Loucy (cell line): ENCODE data around the gene LHPP.

Experiments
- H2AFZ ChIP-seq: fragments of 200-600 bp; sonication (generic); 2 replicates; pipeline ENCODE4 v1.6.0; 2016; ENCODE audit warnings: antibody characterized with exemption, mild to moderate bottlenecking, low read length, moderate library complexity
- H3F3A ChIP-seq: fragments of 200-600 bp; 2 replicates; pipeline ENCODE4 v1.6.0; 2016; ENCODE audit warnings: antibody characterized with exemption, low read depth, mild to moderate bottlenecking
- H3K27me3 ChIP-seq: fragments of 200-600 bp; sonication (generic); 2 replicates; pipeline ENCODE4 v1.6.1; 2014; ENCODE audit warnings: low read length, mild to moderate bottlenecking; ENCODE audit not compliant: insufficient read depth, poor library complexity, severe bottlenecking
- H3K36me3 ChIP-seq: fragments of 200-600 bp; sonication (generic); 2 replicates; pipeline ENCODE4 v1.6.1; 2016; ENCODE audit warnings: low read length; ENCODE audit not compliant: insufficient read depth
- H3K4me1 ChIP-seq: fragments of 200-600 bp; sonication (generic); 2 replicates; pipeline ENCODE4 v1.5.1; 2014; ENCODE audit warnings: low read length, mild to moderate bottlenecking; ENCODE audit not compliant: insufficient read depth, poor library complexity, severe bottlenecking
- H3K4me2 ChIP-seq: fragments of 200-600 bp; sonication (generic); 2 replicates; pipeline ENCODE4 v1.6.0; 2014; ENCODE audit warnings: antibody characterized with exemption, low read length, low read depth, mild to moderate bottlenecking; ENCODE audit not compliant: poor library complexity, severe bottlenecking
- H3K4me3 ChIP-seq: fragments of 200-600 bp; sonication (generic); 2 replicates; pipeline ENCODE4 v1.5.1; 2014; ENCODE audit warnings: low read length, mild to moderate bottlenecking, mixed read lengths; ENCODE audit not compliant: poor library complexity, severe bottlenecking
- H3K79me2 ChIP-seq: fragments of 200-600 bp; sonication (generic); 2 replicates; pipeline ENCODE4 v1.6.1; 2014; ENCODE audit warnings: low read length; ENCODE audit not compliant: insufficient read depth
- H3K9ac ChIP-seq: fragments of 200-600 bp; sonication (generic); 2 replicates; pipeline ENCODE4 v1.6.0; 2014; ENCODE audit warnings: mild to moderate bottlenecking, low read depth, low read length, moderate library complexity; ENCODE audit not compliant: poor library complexity, severe bottlenecking
- H3K9me2 ChIP-seq: fragments of 200-600 bp; sonication (generic); replicated peaks from 2 replicates; pipeline ENCODE4 v1.6.1; 2016; ENCODE audit warnings: low read depth, low read length, mixed read lengths
- H3K9me3 ChIP-seq: fragments of 200-600 bp; sonication (generic); 2 replicates; pipeline ENCODE4 v1.6.1; 2014; ENCODE audit warnings: mild to moderate bottlenecking, antibody characterized with exemption, low read length, low read depth; ENCODE audit not compliant: insufficient read depth
- H4K20me1 ChIP-seq: fragments of 200-600 bp; sonication (generic); 2 replicates; pipeline ENCODE4 v1.6.0; 2014; ENCODE audit warnings: antibody characterized with exemption, low read length, mild to moderate bottlenecking; ENCODE audit not compliant: insufficient read depth, poor library complexity, severe bottlenecking
- EZH2phosphoT487 ChIP-seq: fragments of 200-600 bp; IDR thresholded peaks from 2 replicates; pipeline ENCODE4 v1.6.1; 2018; ENCODE audit warnings: antibody characterized with exemption, mild to moderate bottlenecking, moderate library complexity, borderline replicate concordance
- TF ChIP-seq, protein P1 (sequence below): fragments of 200-600 bp; sonication (generic); conservative IDR thresholded peaks from 2 replicates; pipeline ENCODE4 v1.5.1; 2014; ENCODE audit warnings: mild to moderate bottlenecking, antibody characterized with exemption, low read length

The LHPP gene

DNA sequence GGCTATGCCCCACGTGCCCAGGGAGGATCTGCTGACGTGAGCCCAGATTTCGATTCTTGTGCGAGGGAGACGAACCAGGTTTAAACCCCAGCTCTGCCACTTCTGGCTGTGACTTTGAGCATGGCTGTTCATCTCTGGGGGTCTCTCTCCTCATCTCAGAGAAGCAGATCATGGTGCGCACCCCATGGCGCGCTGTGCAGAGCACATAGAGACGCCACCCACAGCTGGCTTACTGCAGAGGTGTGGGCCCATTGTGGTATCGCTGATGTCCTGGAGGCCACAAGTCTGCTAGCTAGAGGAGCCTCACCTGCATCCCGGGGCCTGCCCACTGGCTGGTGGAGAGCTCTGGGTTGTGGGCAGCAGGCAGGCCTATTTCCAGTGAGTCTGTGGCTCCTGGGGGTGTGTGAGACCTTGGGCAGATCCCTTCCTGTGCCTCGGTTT is 140.5 kb downstream of the LHPP start:
- Histone ChIP-seq H3F3A (no peaks in the 10 kb centered on the region), H3K79me2 (no peaks in the 10 kb centered on the region), H3K4me3 (no peak overlapping the region), H3K27me3 (no peaks in the 10 kb centered on the region), H3K36me3 (no peaks in the 10 kb centered on the region), H3K4me2 (no peak overlapping the region), H4K20me1 (no peaks in the 10 kb centered on the region), H2AFZ (no peak overlapping the region), H3K9ac (no peak overlapping the region), H3K4me1 (no peaks in the 10 kb centered on the region), H3K9me2 (no peaks in the 10 kb centered on the region), H3K9me3 (no peaks in the 10 kb centered on the region)
- TF ChIP-seq, protein P1, sequence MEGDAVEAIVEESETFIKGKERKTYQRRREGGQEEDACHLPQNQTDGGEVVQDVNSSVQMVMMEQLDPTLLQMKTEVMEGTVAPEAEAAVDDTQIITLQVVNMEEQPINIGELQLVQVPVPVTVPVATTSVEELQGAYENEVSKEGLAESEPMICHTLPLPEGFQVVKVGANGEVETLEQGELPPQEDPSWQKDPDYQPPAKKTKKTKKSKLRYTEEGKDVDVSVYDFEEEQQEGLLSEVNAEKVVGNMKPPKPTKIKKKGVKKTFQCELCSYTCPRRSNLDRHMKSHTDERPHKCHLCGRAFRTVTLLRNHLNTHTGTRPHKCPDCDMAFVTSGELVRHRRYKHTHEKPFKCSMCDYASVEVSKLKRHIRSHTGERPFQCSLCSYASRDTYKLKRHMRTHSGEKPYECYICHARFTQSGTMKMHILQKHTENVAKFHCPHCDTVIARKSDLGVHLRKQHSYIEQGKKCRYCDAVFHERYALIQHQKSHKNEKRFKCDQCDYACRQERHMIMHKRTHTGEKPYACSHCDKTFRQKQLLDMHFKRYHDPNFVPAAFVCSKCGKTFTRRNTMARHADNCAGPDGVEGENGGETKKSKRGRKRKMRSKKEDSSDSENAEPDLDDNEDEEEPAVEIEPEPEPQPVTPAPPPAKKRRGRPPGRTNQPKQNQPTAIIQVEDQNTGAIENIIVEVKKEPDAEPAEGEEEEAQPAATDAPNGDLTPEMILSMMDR, result no peak
- no peak for TF ChIP-seq EZH2phosphoT487

DNA sequence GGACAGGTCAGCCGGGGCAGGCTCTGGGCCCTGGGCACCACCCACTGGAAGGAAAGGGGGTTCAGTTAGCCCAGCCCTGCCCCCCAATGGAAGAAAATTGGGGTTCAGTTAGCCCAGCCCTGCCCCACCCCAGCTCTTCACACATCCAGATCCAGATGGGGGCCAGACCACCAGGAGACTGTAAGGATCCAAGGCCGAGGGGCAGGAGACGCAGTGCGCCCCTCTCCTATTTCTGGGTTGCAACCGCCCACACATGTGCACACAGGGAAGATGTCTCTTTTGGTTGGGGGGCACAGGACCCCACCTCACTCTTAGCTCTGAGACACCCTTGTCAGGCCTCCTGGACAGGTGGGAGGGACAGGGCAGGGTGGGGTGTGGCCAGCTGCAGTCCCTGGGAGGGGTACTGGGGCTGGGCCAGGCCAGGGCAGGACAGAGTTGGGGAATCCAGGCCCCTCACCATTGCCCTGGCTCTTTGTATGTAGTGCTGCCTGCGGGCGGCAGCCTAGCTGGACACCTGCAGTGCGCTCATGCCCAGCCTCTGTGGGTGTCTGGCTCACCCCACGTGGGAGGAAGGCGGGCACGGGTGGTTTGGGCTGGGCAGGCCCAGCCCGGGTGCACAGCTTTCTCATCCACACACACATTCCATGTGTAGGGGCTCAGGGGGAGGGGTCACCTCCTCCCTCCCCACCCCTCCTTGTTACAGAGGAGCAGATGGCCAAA is 141.2 kb downstream of the LHPP start:
- H3K36me3 ChIP-seq, result no peaks in the 10 kb centered on the region
- H2AFZ ChIP-seq, result no peak overlapping the region
- H3K4me3 ChIP-seq, result no peak overlapping the region
- H3K9ac ChIP-seq, result no peak overlapping the region
- no peaks in the 10 kb centered on the region for H3F3A ChIP-seq
- no peaks in the 10 kb centered on the region for H3K4me1 ChIP-seq
- H3K9me3 ChIP-seq, result no peaks in the 10 kb centered on the region
- TF ChIP-seq, protein P1, result no peak
- TF ChIP-seq EZH2phosphoT487, result no peak
- no peaks in the 10 kb centered on the region for H4K20me1 ChIP-seq
- no peaks in the 10 kb centered on the region for H3K27me3 ChIP-seq
- no peaks in the 10 kb centered on the region for H3K9me2 ChIP-seq
- H3K4me2 ChIP-seq, result no peak overlapping the region
- no peaks in the 10 kb centered on the region for H3K79me2 ChIP-seq

DNA sequence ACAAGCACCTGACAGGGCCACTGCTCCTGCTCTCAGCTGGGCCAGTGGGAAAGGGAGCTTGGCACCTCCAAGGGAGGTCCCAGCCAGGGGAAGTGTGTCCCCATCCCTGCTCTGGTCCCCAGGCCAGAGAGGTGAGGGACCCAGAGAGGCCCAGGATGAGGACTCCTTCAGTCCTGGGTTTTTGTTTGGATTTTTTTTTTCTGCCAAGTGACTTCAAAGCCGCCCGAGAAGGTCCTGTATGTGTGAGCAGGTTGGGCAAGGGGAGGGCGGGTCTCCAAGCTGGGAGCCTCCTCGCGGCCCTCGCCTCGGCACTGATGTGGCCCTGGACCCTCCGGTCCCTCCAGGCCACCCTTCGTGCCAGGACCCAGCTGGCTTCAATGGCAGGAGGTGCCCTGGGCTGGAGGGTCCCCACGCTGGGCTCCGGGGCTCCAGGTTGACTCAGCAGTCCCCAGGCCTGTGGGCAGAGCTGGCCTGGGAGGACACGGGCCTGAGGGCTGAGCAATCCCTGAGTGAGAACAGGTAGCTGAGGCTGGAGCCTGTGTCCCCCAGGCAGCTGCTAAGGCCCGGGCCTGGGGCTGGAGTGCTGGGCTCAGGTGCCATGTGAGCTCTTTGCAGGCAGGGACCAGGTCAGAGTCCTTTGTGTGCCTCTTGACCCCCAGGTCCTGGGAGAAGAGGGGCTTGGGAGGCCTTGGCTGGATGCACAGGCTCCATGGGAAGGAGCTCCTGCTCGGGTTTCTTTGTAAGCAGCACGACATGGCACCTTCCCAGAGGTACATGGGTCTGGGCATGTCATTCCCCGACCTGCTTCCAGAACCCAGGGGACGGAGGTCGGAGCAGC is 142.0 kb downstream of the LHPP start:
- no peaks in the 10 kb centered on the region for H4K20me1 ChIP-seq
- no peak overlapping the region for H3K9ac ChIP-seq
- H3K9me2 ChIP-seq, result no peaks in the 10 kb centered on the region
- H3K4me1 ChIP-seq, result no peaks in the 10 kb centered on the region
- H3K27me3 ChIP-seq, result no peaks in the 10 kb centered on the region
- no peaks in the 10 kb centered on the region for H3K9me3 ChIP-seq
- H3K36me3 ChIP-seq, result no peaks in the 10 kb centered on the region
- H3F3A ChIP-seq, result no peaks in the 10 kb centered on the region
- no peak overlapping the region for H2AFZ ChIP-seq
- TF ChIP-seq, protein P1, result no peak
- no peak for TF ChIP-seq EZH2phosphoT487
- no peak overlapping the region for H3K4me3 ChIP-seq
- no peaks in the 10 kb centered on the region for H3K79me2 ChIP-seq
- no peak overlapping the region for H3K4me2 ChIP-seq
